Kidney epithelial cell (primary cell): Measurements from ENCODE around the gene MAP4K1. TPM values are rescaled to one million over a fixed set of nuclear protein-coding genes. Genes with fewer than 3 reads are reported as not detected.
A peak's percentile ranks its signal among the peaks of the same experiment; 100 is the strongest.

ENCODE experiments used
- DNase-seq: peaks from one replicate; pipeline ENCODE4 v3.0.0-alpha.2; 2010; ENCODE audit warnings: low read depth
- H3K27me3 ChIP-seq: 2 replicates; pipeline ENCODE4 v1.6.0; 2011; ENCODE audit warnings: low read length; ENCODE audit not compliant: control insufficient read depth, insufficient read depth
- H3K36me3 ChIP-seq: 2 replicates; pipeline ENCODE4 v1.5.1; 2011; ENCODE audit warnings: low read length; ENCODE audit not compliant: control insufficient read depth, insufficient read depth
- H3K4me3 ChIP-seq: 2 replicates; pipeline ENCODE4 v1.5.1; 2011; ENCODE audit warnings: low read depth, mild to moderate bottlenecking, control low read depth, low read length
- CTCF ChIP-seq: IDR thresholded peaks from 2 replicates; pipeline ENCODE4 v1.5.1; 2011; ENCODE audit warnings: mild to moderate bottlenecking, moderate library complexity, low read length, control low read depth, inconsistent platforms; ENCODE audit not compliant: insufficient read depth, poor library complexity, severe bottlenecking
- total RNA-seq: library from RNA; depleted of rRNA; stranded (reverse); fragments of >200 nt; gene quantifications from 2 replicates; pipeline ENCODE4 v1.2.3, GENCODE V29; 2015

Gene MAP4K1
- total RNA-seq, 1 donor from 2014 or later, result 4.7 TPM

GRCh38 chr19:38658462-38659306, 40.9 kb upstream of the MAP4K1 start:
- no peak for TF ChIP-seq CTCF
- no peaks in the 10 kb centered on the region for H3K36me3 ChIP-seq
- H3K4me3 ChIP-seq, result no peak overlapping the region
- peak; percentile 98 for DNase-seq
- no peaks in the 10 kb centered on the region for H3K27me3 ChIP-seq

DNA sequence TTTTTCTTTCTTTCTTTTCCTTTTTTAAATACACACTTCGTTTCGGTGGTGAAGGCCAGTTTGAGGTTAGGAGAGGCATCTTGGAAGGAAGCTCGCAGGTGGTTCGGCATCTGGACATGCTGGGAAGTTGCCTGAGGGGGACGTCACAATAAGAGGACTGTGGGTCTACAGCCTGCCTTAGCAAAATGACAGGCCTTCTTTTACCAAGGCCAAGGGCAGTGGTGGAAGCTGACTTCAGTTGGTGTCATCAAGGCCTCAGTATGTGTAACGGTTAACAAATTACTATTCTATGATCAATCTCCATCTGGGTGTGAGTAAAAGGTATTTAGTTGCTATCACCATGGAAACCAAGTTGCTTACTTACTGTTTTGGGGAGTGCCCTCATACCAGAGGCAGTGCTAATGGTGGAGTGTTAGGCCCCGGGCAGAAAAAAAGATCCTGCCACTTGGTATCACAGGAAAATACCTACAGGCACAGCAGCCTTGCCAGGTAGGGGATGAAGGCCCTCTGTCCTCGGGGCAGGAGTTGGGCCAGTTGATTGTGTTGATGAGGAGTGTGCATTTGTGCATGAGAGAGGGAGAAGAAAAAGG, 40.0 kb upstream of the MAP4K1 start:
- DNase-seq, result peak; percentile 92
- H3K4me3 ChIP-seq, result no peak overlapping the region
- H3K27me3 ChIP-seq, result no peaks in the 10 kb centered on the region
- no peaks in the 10 kb centered on the region for H3K36me3 ChIP-seq
- TF ChIP-seq CTCF, result no peak

DNA sequence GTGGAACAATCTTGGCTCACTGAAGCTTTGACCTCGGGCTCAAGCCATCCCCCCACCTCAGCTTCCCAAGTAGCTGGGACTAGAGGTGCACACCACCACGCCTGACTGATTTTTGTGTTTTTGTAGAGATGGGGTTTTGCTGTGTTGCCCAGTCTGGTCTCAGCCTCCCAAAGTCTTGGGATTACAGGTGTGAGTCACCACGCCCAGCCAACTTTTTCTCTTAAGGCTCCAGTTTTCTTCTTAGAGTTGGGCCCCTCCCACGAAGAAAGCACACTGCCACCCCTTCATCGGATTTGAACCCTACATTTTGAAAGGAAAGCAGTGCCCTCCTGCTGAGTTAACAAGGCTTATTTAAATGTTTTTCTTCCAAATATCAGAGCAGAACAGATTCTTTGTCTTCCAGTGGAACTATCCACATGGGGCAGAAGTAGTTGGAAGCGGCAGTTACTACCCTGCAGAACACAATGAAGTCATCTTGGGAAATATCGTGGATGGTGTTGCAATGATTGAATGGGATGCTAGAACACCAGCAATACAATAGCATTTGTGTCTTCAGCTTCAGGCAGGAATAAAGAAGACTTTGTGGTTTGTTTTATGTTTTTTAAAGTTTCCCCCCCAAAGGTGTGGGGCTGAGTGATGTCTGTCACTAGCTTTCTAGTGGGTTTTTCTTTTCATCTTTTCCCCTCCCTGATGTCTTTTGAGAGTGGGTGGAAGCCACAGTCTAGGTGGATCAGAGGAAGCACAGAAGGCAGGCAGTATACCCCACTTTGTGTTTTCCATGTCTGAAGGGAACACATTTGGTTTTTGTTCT, 38.6 kb upstream of the MAP4K1 start:
- H3K36me3 ChIP-seq, result no peaks in the 10 kb centered on the region
- no peak for TF ChIP-seq CTCF
- H3K27me3 ChIP-seq, result no peaks in the 10 kb centered on the region
- H3K4me3 ChIP-seq, result no peak overlapping the region
- no peak for DNase-seq

DNA sequence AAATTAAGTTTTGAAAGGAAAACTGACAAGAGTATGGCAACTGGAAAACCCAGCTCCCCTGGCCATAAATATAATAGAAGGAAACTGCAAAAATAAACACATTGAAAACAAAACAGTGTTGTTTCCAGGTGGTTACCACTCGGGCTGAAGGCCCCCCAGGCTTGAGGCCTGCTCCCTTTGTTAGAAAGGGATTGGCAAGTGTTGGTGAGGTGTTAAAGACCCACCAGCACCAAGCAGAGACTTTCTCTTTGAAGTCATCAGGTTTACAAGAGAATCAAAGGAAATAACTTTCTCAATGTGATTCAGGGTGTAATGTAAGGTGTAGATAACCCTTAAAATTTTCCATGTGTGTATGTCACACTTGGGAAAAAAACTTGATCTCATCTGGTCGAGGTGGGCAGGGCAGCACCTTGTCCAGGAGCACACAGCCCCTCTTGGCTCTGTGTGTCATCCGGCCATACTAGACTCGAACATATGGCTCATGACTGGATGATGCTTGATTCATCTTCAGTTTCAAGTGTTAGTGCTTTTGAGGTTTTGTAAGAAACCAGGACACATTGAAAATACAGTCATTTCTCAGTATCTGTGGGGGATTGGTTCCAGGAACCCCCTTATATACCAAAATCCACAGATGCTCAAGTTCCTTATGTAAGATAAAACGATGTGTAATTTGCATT, 37.5 kb upstream of the MAP4K1 start:
- no peaks in the 10 kb centered on the region for H3K27me3 ChIP-seq
- no peak for DNase-seq
- no peak overlapping the region for H3K4me3 ChIP-seq
- H3K36me3 ChIP-seq, result no peaks in the 10 kb centered on the region
- TF ChIP-seq CTCF, result no peak

DNA sequence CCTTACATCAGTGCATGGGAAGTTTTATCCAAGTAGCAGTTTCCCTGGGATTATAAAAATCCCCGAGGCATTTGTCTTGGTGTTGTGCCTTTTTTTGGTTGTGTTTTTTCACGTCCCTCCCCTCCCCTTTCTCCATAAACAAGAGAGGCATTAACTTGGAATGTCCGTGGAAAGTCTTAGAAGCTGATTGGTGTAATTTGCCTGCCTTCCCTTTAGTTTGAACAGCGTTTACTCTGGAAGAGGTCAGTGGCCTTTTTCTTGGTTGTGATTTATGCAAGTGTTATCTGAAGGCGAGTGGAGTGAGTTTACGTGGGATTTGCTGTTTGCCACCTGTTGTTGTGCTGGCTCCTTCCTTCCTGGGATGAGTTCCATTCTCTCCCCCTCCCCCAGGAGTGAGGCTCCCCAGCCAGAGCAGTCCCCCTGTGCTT, 36.9 kb upstream of the MAP4K1 start:
- no peak for TF ChIP-seq CTCF
- Histone ChIP-seq H3K27me3 (no peaks in the 10 kb centered on the region), H3K36me3 (no peaks in the 10 kb centered on the region), H3K4me3 (no peak overlapping the region)
- DNase-seq, result no peak
